OCI-LY1 (cell line): Measurements from ENCODE around the gene BIN1.

ENCODE experiments used
- CTCF ChIP-seq: fragments of 200-600 bp; sonication (generic), shearing (Covaris generic); IDR thresholded peaks from 2 replicates; pipeline ENCODE4 v1.5.1; 2017; ENCODE audit warnings: mild to moderate bottlenecking, antibody characterized with exemption, low read length, moderate library complexity, mixed read lengths
- EZH2 ChIP-seq: fragments of 200-600 bp; sonication (generic), shearing (Covaris generic); IDR thresholded peaks from 2 replicates; pipeline ENCODE4 v1.8.0; 2017; ENCODE audit warnings: borderline replicate concordance, mixed run types, mild to moderate bottlenecking, antibody characterized with exemption, low read length, moderate library complexity, mixed read lengths

GRCh38 chr2:127091148-127091547 is 15.8 kb downstream of the BIN1 start:
- no peak for TF ChIP-seq CTCF
- no peak for TF ChIP-seq EZH2
